ENCODE measurements around the gene ZBTB43.

DNA sequence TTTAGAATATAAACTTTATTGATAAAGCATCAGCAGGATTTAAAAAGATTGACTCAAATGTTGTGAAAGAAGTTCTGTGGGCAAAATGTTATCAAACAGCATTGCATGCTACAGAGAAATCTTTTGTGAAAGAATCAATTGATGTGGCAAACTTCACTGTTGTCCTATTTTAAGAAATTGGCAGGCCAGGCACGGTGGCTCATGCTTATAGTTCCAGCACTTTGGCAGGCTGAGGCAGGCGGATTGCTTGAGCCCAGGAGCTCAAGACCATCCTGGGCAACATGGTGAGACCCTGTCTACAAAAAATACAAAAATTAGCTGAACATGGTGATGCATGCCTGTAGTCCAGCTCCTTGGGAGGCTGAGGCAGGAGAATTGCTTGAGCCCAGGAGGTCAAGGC, 17.4 kb downstream of the ZBTB43 start:
- TF ChIP-seq, protein P1, sequence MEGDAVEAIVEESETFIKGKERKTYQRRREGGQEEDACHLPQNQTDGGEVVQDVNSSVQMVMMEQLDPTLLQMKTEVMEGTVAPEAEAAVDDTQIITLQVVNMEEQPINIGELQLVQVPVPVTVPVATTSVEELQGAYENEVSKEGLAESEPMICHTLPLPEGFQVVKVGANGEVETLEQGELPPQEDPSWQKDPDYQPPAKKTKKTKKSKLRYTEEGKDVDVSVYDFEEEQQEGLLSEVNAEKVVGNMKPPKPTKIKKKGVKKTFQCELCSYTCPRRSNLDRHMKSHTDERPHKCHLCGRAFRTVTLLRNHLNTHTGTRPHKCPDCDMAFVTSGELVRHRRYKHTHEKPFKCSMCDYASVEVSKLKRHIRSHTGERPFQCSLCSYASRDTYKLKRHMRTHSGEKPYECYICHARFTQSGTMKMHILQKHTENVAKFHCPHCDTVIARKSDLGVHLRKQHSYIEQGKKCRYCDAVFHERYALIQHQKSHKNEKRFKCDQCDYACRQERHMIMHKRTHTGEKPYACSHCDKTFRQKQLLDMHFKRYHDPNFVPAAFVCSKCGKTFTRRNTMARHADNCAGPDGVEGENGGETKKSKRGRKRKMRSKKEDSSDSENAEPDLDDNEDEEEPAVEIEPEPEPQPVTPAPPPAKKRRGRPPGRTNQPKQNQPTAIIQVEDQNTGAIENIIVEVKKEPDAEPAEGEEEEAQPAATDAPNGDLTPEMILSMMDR (IDR thresholded peaks at IDR 0.05; ENCODE audit: insufficient read depth, low read length, poor library complexity, severe bottlenecking) = no peak
- no peak for TF ChIP-seq EZH2phosphoT487 (conservative IDR thresholded peaks at IDR 0.05; ENCODE audit: low read length)
